A673 (cell line): Measurements from ENCODE around the gene KICS2.

Source experiments
- EZH2 ChIP-seq: fragments of 200-600 bp; sonication (generic); IDR thresholded peaks from 2 replicates; pipeline ENCODE4 v1.6.1; 2017; ENCODE audit warnings: borderline replicate concordance, low read depth, mild to moderate bottlenecking, mixed read lengths, antibody characterized with exemption, low read length; ENCODE audit not compliant: poor library complexity, severe bottlenecking
- TF ChIP-seq, protein P1 (sequence below): fragments of 300-800, 200-600 bp; sonication (generic); conservative IDR thresholded peaks from 2 replicates; pipeline ENCODE4 v1.5.1; 2017; ENCODE audit warnings: low read depth, mild to moderate bottlenecking, antibody characterized with exemption, low read length, moderate library complexity, mixed read lengths

DNA sequence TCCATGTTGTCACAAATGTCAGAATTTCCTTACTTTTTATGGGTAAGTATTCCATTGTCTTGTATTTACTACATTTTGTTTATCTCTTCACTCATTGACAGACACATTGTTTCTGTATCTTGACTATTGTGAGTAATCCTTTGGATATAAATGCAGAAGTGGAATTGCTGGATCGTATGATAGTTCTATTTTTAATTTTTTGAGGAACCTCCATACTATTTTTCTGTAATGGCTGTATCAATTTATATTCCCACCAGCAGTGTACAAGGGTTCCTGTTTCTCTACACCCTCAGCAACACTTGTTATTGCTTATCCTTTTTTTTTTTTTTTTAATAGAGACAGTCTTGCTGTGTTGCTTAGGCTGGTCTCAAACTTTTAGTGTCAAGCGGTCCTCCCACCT is 3.5 kb upstream of the KICS2 start:
- TF ChIP-seq, protein P1, sequence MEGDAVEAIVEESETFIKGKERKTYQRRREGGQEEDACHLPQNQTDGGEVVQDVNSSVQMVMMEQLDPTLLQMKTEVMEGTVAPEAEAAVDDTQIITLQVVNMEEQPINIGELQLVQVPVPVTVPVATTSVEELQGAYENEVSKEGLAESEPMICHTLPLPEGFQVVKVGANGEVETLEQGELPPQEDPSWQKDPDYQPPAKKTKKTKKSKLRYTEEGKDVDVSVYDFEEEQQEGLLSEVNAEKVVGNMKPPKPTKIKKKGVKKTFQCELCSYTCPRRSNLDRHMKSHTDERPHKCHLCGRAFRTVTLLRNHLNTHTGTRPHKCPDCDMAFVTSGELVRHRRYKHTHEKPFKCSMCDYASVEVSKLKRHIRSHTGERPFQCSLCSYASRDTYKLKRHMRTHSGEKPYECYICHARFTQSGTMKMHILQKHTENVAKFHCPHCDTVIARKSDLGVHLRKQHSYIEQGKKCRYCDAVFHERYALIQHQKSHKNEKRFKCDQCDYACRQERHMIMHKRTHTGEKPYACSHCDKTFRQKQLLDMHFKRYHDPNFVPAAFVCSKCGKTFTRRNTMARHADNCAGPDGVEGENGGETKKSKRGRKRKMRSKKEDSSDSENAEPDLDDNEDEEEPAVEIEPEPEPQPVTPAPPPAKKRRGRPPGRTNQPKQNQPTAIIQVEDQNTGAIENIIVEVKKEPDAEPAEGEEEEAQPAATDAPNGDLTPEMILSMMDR = no peak
- no peak for TF ChIP-seq EZH2
